Measurements from ENCODE around the gene UBE2E3. TPM values are rescaled to one million over a fixed set of nuclear protein-coding genes. Genes with fewer than 3 reads are reported as not detected.

Gene UBE2E3
- total and polyA plus RNA-seq, 2 of the 13 experiments (the other 11 are each of a cell fraction or from before 2014, with no cell fraction given): 45.7 to 92.6 TPM

GRCh38 chr2:181111059-181111458 is 130.7 kb downstream of the UBE2E3 start:
- FAIRE-seq (no peak), ATAC-seq (no peak), DNase-seq (ENCODE audit: low spot score) (no peak)
- no peak overlapping the region for H3K4me2 ChIP-seq (ENCODE audit: low read depth, low read length)
- no TSS peak for BruUV-seq (replicated peaks)
- intact Hi-C loops (cut with micrococcal nuclease; ENCODE audit: unreplicated experiment): no loop called here
- no peak overlapping the region for H3K27ac ChIP-seq (ENCODE audit: extremely low read length, insufficient read depth, low read length)
- no peak overlapping the region for H2AFZ ChIP-seq (ENCODE audit: low read length)
- H3K9ac ChIP-seq (ENCODE audit: insufficient read depth, low read depth, low read length): no peak overlapping the region
- no peaks in the 10 kb centered on the region for H3K79me2 ChIP-seq (ENCODE audit: insufficient read depth, low read length)
- ChIA-PET CTCF (ENCODE audit: low intra/inter-chr PET ratio, low total read pairs) (no interaction called here), POLR2A (no interaction called here)
- H3K4me3 ChIP-seq (replicated peaks in 1 of 3; ENCODE audit: insufficient read depth in 1 of 3, low read depth in 2 of 3, low read length in 3 of 3): no peak overlapping the region
- H3K27me3 ChIP-seq (ENCODE audit: control insufficient read depth in 1 of 2, insufficient read depth in 2 of 2, low read length in 2 of 2): no peaks in the 10 kb centered on the region
- no peaks in the 10 kb centered on the region for H3K9me3 ChIP-seq (ENCODE audit: low read length)
- in situ Hi-C loops (cut with HindIII; ENCODE audit: extremely low pct_ligation_motif_present, low pct_unique_long_range_greater_than_20kb): no loop called here
- H3K4me1 ChIP-seq (ENCODE audit: insufficient read depth, low read length): no peaks in the 10 kb centered on the region
- WGBS (ENCODE audit: low lambda C conversion rate): 2% methylated on average over 2 of the region's 2 CpGs
- no peaks in the 10 kb centered on the region for H4K20me1 ChIP-seq (ENCODE audit: insufficient read depth, low read length)
- no peak for TF ChIP-seq ZBTB4 (CRISPR knock-in tag; IDR thresholded peaks at IDR 0.05; ENCODE audit: borderline replicate concordance)
- TF ChIP-seq ZBTB21 (CRISPR knock-in tag; IDR thresholded peaks at IDR 0.05): no peak
- TF ChIP-seq ZNF263 (CRISPR knock-in tag; IDR thresholded peaks at IDR 0.05): no peak
- TF ChIP-seq ZNF569 (CRISPR knock-in tag; IDR thresholded peaks at IDR 0.05; ENCODE audit: borderline replicate concordance): no peak
- no peak for TF ChIP-seq TEAD3 (CRISPR knock-in tag; optimal IDR thresholded peaks at IDR 0.05; ENCODE audit: borderline replicate concordance)
- no peak for TF ChIP-seq CSRNP2 (CRISPR knock-in tag; conservative IDR thresholded peaks at IDR 0.05; ENCODE audit: low read depth)
- no peak for TF ChIP-seq ESRRA (CRISPR knock-in tag; IDR thresholded peaks at IDR 0.05; ENCODE audit: low read depth)
- TF ChIP-seq ZNF704 (CRISPR knock-in tag; IDR thresholded peaks at IDR 0.05; ENCODE audit: borderline replicate concordance): no peak
- TF ChIP-seq NR3C1 (CRISPR knock-in tag; IDR thresholded peaks at IDR 0.05): no peak
- no peak for TF ChIP-seq SOX5 (CRISPR knock-in tag; IDR thresholded peaks at IDR 0.05; ENCODE audit: borderline replicate concordance)
- no peaks in the 10 kb centered on the region for H3K36me3 ChIP-seq (replicated peaks in 1 of 2; ENCODE audit: control insufficient read depth in 1 of 2, insufficient read depth in 2 of 2, low read length in 2 of 2)
